ENCODE results near the gene NR1H3. TPM values are rescaled to one million over a fixed set of nuclear protein-coding genes. Genes with fewer than 3 reads are reported as not detected.

Gene NR1H3
- total RNA-seq, 1 donor from 2014 or later = 44.1 TPM

DNA sequence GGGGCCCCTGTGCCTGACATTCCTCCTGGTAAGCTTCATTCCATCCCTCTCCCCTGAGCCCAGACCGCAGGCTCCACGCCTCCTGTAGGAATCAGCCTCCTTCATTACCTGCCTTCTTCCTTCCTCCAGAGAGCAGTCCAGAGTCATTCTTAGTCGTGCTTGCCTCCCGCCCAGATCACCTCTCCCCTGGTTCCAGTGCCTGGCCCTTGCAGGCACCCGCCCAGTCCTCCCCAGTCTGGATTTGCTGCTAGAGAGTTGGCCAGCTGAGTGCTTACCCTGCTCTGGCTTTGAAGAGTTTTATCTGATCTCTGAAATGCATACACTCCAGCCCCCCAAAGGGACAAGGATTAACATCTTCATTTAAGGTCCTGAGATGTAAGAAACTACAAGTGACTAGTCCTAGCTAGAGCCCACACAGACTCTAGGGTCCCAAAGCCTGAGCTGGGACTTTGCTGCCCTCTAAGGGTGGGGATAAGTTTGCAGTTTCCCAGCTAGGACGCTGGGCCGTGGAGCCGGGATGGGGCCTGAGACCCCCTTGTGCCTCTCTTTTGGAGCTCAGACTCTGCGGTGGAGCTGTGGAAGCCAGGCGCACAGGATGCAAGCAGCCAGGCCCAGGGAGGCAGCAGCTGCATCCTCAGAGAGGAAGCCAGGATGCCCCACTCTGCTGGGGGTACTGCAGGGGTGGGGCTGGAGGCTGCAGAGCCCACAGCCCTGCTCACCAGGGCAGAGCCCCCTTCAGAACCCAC lies 1.6 kb downstream of the NR1H3 start:
- intact Hi-C loops (cut with DNase I) = no loop called here
- peaks cover 3% of the 10 kb centered on the region for H3K36me3 ChIP-seq
- H3K27ac ChIP-seq = no peak overlapping the region
- peaks cover 41% of the 10 kb centered on the region for H3K4me1 ChIP-seq
- ATAC-seq (peak; percentile 69), DNase-seq (no peak)
- no peaks in the 10 kb centered on the region for H3K9me3 ChIP-seq
- H3K27me3 ChIP-seq = no peaks in the 10 kb centered on the region
- no peak overlapping the region for H3K4me3 ChIP-seq
- TF ChIP-seq, protein P1, sequence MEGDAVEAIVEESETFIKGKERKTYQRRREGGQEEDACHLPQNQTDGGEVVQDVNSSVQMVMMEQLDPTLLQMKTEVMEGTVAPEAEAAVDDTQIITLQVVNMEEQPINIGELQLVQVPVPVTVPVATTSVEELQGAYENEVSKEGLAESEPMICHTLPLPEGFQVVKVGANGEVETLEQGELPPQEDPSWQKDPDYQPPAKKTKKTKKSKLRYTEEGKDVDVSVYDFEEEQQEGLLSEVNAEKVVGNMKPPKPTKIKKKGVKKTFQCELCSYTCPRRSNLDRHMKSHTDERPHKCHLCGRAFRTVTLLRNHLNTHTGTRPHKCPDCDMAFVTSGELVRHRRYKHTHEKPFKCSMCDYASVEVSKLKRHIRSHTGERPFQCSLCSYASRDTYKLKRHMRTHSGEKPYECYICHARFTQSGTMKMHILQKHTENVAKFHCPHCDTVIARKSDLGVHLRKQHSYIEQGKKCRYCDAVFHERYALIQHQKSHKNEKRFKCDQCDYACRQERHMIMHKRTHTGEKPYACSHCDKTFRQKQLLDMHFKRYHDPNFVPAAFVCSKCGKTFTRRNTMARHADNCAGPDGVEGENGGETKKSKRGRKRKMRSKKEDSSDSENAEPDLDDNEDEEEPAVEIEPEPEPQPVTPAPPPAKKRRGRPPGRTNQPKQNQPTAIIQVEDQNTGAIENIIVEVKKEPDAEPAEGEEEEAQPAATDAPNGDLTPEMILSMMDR (IDR thresholded peaks at IDR 0.05) = peak; percentile 57

DNA sequence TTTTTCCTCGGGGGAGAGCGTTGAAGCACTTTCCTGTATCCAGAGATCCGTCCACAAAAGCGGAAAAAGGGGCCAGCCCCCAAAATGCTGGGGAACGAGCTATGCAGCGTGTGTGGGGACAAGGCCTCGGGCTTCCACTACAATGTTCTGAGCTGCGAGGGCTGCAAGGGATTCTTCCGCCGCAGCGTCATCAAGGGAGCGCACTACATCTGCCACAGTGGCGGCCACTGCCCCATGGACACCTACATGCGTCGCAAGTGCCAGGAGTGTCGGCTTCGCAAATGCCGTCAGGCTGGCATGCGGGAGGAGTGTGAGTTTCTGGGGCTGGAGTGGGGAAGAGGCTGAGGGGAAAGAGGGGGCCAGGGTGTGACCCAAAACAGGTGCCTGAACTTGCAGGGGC lies 2.6 kb downstream of the NR1H3 start:
- TF ChIP-seq, protein P1 (IDR thresholded peaks at IDR 0.05) = no peak
- Histone ChIP-seq H3K4me1 (peaks cover 36% of the 10 kb centered on the region), H3K4me3 (no peak overlapping the region), H3K27ac (no peak overlapping the region), H3K27me3 (no peaks in the 10 kb centered on the region), H3K9me3 (no peaks in the 10 kb centered on the region), H3K36me3 (peaks cover 3% of the 10 kb centered on the region)
- intact Hi-C loops (cut with DNase I) = no loop called here
- no peak for ATAC-seq
- DNase-seq = no peak

DNA sequence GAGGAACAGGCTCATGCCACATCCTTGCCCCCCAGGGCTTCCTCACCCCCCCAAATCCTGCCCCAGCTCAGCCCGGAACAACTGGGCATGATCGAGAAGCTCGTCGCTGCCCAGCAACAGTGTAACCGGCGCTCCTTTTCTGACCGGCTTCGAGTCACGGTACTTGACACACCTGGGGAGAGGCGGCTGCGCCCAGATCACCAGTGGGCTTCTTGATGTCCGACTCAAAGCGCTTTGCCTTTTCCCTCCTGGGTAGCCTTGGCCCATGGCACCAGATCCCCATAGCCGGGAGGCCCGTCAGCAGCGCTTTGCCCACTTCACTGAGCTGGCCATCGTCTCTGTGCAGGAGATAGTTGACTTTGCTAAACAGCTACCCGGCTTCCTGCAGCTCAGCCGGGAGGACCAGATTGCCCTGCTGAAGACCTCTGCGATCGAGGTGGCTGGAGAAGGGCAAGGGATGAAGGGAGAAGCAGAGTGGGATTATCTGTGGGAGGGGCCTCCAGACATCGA lies 3.5 kb downstream of the NR1H3 start:
- Histone ChIP-seq H3K27me3 (no peaks in the 10 kb centered on the region), H3K4me3 (no peak overlapping the region), H3K27ac (no peak overlapping the region), H3K4me1 (peaks cover 35% of the 10 kb centered on the region), H3K36me3 (peaks cover 3% of the 10 kb centered on the region), H3K9me3 (no peaks in the 10 kb centered on the region)
- DNase-seq (no peak), ATAC-seq (no peak)
- TF ChIP-seq, protein P1 (IDR thresholded peaks at IDR 0.05) = no peak
- intact Hi-C loops (cut with DNase I) = no loop called here

DNA sequence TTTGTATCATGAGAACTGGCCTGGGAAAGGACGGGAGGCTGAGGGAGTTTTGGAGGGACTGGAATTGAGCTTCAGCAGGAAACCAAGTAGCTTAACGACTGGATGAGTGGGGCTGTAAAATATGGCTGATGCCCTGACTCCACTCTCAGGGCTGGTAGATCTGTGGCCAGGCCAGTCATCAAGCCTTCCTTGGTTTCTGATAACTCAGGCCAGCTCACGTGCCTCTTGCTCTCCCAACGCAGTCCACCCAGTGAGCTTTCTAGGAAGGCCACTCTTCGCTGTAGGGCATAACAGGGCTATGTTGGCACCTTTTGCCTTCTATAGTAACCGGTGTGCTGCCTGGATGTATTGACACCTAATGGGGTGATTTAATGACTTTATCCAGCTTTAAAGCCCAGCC lies 6.3 kb downstream of the NR1H3 start:
- DNase-seq = no peak
- TF ChIP-seq, protein P1 (IDR thresholded peaks at IDR 0.05) = no peak
- H3K27ac ChIP-seq = no peak overlapping the region

DNA sequence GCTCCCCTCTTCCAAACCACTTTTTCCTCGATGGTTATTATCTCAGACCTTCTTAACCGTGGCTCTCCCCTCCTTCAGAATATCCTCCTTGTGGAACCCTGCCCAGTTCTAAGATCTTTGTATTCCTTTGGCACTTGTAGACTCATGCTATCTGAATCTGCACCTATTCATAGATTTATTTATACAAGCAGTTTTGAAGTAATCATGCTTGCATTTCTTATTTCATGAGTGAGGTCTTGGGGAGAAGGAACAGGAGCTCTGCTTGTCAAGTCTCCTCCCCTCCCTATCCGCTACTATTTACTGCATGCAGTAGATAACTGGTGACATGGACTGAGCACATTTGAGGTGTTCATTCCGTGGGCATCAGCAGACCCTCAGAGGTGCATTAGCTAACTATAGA lies 6.7 kb downstream of the NR1H3 start:
- TF ChIP-seq, protein P1 (IDR thresholded peaks at IDR 0.05) = no peak
- Histone ChIP-seq H3K27me3 (no peaks in the 10 kb centered on the region), H3K27ac (no peak overlapping the region), H3K4me1 (peaks cover 21% of the 10 kb centered on the region), H3K36me3 (peaks cover 3% of the 10 kb centered on the region), H3K4me3 (no peak overlapping the region), H3K9me3 (no peaks in the 10 kb centered on the region)
- no peak for DNase-seq
- intact Hi-C loops (cut with DNase I) = no loop called here
- no peak for ATAC-seq

More for the DNA sequence above, 6.3 kb downstream of the NR1H3 start:
- Histone ChIP-seq H3K4me3 (no peak overlapping the region), H3K36me3 (peaks cover 3% of the 10 kb centered on the region), H3K9me3 (no peaks in the 10 kb centered on the region), H3K4me1 (peaks cover 25% of the 10 kb centered on the region), H3K27me3 (no peaks in the 10 kb centered on the region)
- intact Hi-C loops (cut with DNase I) = no loop called here
- ATAC-seq = no peak

Measured in upper lobe of right lung (tissue), 1 donor.